ENCODE data around the gene SLC10A7. TPM values are rescaled to one million over a fixed set of nuclear protein-coding genes. Genes with fewer than 3 reads are reported as not detected.

Gene SLC10A7
- total and polyA plus RNA-seq, 10 of the 15 experiments (the other 5 are each of a cell fraction or from before 2014, with no cell fraction given) = 4.6 to 23.7 (median 15.6) TPM

DNA sequence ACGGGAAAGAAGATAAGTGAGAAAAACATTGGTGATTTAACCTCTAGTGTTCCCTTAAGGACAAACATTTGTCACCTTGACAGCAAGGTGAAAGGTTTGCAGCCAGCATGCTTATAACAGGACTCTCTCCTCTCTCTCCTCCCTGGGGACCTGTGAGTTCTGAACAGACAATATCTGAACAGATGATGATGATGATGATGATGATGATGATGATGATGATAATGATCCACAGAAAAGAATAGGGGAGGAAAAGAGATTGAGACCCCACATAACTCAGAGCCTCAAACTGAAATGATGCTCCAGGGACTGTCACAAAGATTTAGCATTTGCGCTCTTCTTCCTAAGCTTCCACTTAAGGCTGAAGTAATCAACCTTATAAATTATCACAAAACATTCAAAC lies 103.9 kb downstream of the SLC10A7 start:
- no peaks in the 10 kb centered on the region for H4K20me1 ChIP-seq (ENCODE audit: control insufficient read depth, insufficient read depth)
- FAIRE-seq = no peak
- no TSS peak for BruUV-seq (replicated peaks)
- no peak for ATAC-seq
- ChIA-PET POLR2A (interaction anchor here (1.3 kb wide), 1 partner anchor 107 kb away, joined by 3 read pairs; no protein-coding TSS in a partner anchor), SMC1A (ENCODE audit: uncharacterized antibody, unreplicated experiment) (interaction anchor here (1.1 to 1.7 kb wide), 2 partner anchors 10 kb away, joined by 5 read pairs; no protein-coding TSS in a partner anchor), RAD21 (ENCODE audit: unreplicated experiment) (interaction anchor here (1.2 kb wide), 1 partner anchor 69 kb away, joined by 3 read pairs; no protein-coding TSS in a partner anchor), CTCF (interaction anchor here (0.5 to 1.0 kb wide), 3 partner anchors 10 to 64 kb away, joined by 3 to 4 read pairs (median 3); no protein-coding TSS in a partner anchor)
- no peak overlapping the region for H3K9ac ChIP-seq (ENCODE audit: control insufficient read depth, insufficient read depth, low read length)
- TF ChIP-seq MXI1 (IDR thresholded peaks at IDR 0.05; ENCODE audit: low read depth, low read length) (no peak), ATF7 (IDR thresholded peaks at IDR 0.05; ENCODE audit: low read depth) (no peak), ZSCAN29 (IDR thresholded peaks at IDR 0.05) (no peak), CHD1 (IDR thresholded peaks at IDR 0.05; ENCODE audit: low read depth, low read length) (no peak), NBN (IDR thresholded peaks at IDR 0.05) (no peak), TAF1 (IDR thresholded peaks at IDR 0.05; ENCODE audit: borderline replicate concordance, low read depth, low read length) (no peak), ASH2L (IDR thresholded peaks at IDR 0.05; ENCODE audit: borderline replicate concordance, low read depth) (no peak), ETV6 (conservative IDR thresholded peaks at IDR 0.05 in 1 of 2, IDR thresholded peaks at IDR 0.05 in 1 of 2; ENCODE audit: borderline replicate concordance in 1 of 2, low read depth in 1 of 2) (no peak)
- TF ChIP-seq, protein P1, sequence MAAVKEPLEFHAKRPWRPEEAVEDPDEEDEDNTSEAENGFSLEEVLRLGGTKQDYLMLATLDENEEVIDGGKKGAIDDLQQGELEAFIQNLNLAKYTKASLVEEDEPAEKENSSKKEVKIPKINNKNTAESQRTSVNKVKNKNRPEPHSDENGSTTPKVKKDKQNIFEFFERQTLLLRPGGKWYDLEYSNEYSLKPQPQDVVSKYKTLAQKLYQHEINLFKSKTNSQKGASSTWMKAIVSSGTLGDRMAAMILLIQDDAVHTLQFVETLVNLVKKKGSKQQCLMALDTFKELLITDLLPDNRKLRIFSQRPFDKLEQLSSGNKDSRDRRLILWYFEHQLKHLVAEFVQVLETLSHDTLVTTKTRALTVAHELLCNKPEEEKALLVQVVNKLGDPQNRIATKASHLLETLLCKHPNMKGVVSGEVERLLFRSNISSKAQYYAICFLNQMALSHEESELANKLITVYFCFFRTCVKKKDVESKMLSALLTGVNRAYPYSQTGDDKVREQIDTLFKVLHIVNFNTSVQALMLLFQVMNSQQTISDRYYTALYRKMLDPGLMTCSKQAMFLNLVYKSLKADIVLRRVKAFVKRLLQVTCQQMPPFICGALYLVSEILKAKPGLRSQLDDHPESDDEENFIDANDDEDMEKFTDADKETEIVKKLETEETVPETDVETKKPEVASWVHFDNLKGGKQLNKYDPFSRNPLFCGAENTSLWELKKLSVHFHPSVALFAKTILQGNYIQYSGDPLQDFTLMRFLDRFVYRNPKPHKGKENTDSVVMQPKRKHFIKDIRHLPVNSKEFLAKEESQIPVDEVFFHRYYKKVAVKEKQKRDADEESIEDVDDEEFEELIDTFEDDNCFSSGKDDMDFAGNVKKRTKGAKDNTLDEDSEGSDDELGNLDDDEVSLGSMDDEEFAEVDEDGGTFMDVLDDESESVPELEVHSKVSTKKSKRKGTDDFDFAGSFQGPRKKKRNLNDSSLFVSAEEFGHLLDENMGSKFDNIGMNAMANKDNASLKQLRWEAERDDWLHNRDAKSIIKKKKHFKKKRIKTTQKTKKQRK (IDR thresholded peaks at IDR 0.05; ENCODE audit: low read depth, low read length) = no peak
- intact Hi-C loops (cut with micrococcal nuclease; ENCODE audit: unreplicated experiment) (no loop called here), in situ Hi-C loops (cut with MboI) (no loop called here)
- no peaks in the 10 kb centered on the region for H3K27me3 ChIP-seq (replicated peaks in 1 of 2; ENCODE audit: control insufficient read depth in 2 of 2, insufficient read depth in 2 of 2, low read length in 1 of 2)
- no peaks in the 10 kb centered on the region for H3K9me3 ChIP-seq (replicated peaks; ENCODE audit: control insufficient read depth, insufficient read depth, low read length)
- H3K4me3 ChIP-seq = no peak overlapping the region
- H3K4me1 ChIP-seq (ENCODE audit: control insufficient read depth, insufficient read depth, low read length) = no peaks in the 10 kb centered on the region
- no peak overlapping the region for H3K4me2 ChIP-seq (ENCODE audit: control insufficient read depth, insufficient read depth)
- H3K79me2 ChIP-seq (ENCODE audit: control insufficient read depth, insufficient read depth, low read length) = no peaks in the 10 kb centered on the region
- no peak overlapping the region for H2AFZ ChIP-seq (ENCODE audit: control insufficient read depth, low read depth, low read length)
- WGBS (ENCODE audit: insufficient coverage, insufficient replicate concordance, low lambda C conversion rate, missing lambda C conversion rate) = 70% methylated on average over 2 of the region's 2 CpGs
- no peak for DNase-seq (ENCODE audit: low read depth, low spot score)
- H3K36me3 ChIP-seq (ENCODE audit: control insufficient read depth in 2 of 2, insufficient read depth in 2 of 2, low read length in 1 of 2) = no peaks in the 10 kb centered on the region; a peak in 2 of 4 replicates
- H3K27ac ChIP-seq (ENCODE audit: control insufficient read depth, insufficient read depth) = no peak overlapping the region
